G401.6 (cell line): Measurements from ENCODE around the gene OTOR.

Experiments used
- FAIRE-seq: peaks from 2 replicates; lab custom pipeline; 2012; peaks lifted over from hg19 to GRCh38; lab: Jason Lieb, UNC

The OTOR gene

GRCh38 chr20:16749573-16749972 is 1.4 kb downstream of the OTOR start:
- FAIRE-seq: no peak

GRCh38 chr20:16752082-16752481 is 3.9 kb downstream of the OTOR start:
- FAIRE-seq: no peak

- no peak for FAIRE-seq
Observed at GRCh38 chr20:16752901-16753300, 4.7 kb downstream of the OTOR start.

- no peak for FAIRE-seq
Observed at GRCh38 chr20:16758454-16759180, 10.5 kb downstream of the OTOR start.

- no peak for FAIRE-seq
Observed at GRCh38 chr20:16759181-16759563, 11.0 kb downstream of the OTOR start.

GRCh38 chr20:16760431-16761304 is 12.5 kb downstream of the OTOR start:
- FAIRE-seq: no peak

GRCh38 chr20:16761305-16761829 is 13.2 kb downstream of the OTOR start:
- peak; percentile 53 for FAIRE-seq

- FAIRE-seq: no peak
Observed at GRCh38 chr20:16764560-16764959, 16.4 kb downstream of the OTOR start.

- no peak for FAIRE-seq
Observed at GRCh38 chr20:16771213-16771612, 23.1 kb downstream of the OTOR start.

- FAIRE-seq: no peak
Observed at GRCh38 chr20:16775961-16776360, 27.8 kb downstream of the OTOR start.

- FAIRE-seq: no peak
Observed at GRCh38 chr20:16777126-16777525, 29.0 kb downstream of the OTOR start.

GRCh38 chr20:16778159-16778558 is 30.0 kb downstream of the OTOR start:
- no peak for FAIRE-seq

GRCh38 chr20:16781496-16781895 is 33.3 kb downstream of the OTOR start:
- FAIRE-seq: no peak

- no peak for FAIRE-seq
Observed at GRCh38 chr20:16785226-16785625, 37.1 kb downstream of the OTOR start.
